Stimulated activated CD8-positive, alpha-beta memory T cell treated with anti-CD3 and anti-CD28 coated beads, Interleukin-7, amount 100 ng/mL, for 4 hours (primary cell): ENCODE results near the gene DNAH9.

Experiments used
- DNase-seq, 2 donors: peaks; one replicate each; pipeline ENCODE4 v3.0.0-alpha.2; 2020; ENCODE audit warnings: low read depth in 2 of 2

Gene DNAH9, protein sequence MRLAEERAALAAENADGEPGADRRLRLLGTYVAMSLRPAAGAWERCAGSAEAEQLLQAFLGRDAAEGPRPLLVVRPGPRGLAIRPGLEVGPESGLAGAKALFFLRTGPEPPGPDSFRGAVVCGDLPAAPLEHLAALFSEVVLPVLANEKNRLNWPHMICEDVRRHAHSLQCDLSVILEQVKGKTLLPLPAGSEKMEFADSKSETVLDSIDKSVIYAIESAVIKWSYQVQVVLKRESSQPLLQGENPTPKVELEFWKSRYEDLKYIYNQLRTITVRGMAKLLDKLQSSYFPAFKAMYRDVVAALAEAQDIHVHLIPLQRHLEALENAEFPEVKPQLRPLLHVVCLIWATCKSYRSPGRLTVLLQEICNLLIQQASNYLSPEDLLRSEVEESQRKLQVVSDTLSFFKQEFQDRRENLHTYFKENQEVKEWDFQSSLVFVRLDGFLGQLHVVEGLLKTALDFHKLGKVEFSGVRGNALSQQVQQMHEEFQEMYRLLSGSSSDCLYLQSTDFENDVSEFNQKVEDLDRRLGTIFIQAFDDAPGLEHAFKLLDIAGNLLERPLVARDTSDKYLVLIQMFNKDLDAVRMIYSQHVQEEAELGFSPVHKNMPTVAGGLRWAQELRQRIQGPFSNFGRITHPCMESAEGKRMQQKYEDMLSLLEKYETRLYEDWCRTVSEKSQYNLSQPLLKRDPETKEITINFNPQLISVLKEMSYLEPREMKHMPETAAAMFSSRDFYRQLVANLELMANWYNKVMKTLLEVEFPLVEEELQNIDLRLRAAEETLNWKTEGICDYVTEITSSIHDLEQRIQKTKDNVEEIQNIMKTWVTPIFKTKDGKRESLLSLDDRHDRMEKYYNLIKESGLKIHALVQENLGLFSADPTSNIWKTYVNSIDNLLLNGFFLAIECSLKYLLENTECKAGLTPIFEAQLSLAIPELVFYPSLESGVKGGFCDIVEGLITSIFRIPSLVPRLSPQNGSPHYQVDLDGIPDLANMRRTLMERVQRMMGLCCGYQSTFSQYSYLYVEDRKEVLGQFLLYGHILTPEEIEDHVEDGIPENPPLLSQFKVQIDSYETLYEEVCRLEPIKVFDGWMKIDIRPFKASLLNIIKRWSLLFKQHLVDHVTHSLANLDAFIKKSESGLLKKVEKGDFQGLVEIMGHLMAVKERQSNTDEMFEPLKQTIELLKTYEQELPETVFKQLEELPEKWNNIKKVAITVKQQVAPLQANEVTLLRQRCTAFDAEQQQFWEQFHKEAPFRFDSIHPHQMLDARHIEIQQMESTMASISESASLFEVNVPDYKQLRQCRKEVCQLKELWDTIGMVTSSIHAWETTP (N-terminal part only)

DNA sequence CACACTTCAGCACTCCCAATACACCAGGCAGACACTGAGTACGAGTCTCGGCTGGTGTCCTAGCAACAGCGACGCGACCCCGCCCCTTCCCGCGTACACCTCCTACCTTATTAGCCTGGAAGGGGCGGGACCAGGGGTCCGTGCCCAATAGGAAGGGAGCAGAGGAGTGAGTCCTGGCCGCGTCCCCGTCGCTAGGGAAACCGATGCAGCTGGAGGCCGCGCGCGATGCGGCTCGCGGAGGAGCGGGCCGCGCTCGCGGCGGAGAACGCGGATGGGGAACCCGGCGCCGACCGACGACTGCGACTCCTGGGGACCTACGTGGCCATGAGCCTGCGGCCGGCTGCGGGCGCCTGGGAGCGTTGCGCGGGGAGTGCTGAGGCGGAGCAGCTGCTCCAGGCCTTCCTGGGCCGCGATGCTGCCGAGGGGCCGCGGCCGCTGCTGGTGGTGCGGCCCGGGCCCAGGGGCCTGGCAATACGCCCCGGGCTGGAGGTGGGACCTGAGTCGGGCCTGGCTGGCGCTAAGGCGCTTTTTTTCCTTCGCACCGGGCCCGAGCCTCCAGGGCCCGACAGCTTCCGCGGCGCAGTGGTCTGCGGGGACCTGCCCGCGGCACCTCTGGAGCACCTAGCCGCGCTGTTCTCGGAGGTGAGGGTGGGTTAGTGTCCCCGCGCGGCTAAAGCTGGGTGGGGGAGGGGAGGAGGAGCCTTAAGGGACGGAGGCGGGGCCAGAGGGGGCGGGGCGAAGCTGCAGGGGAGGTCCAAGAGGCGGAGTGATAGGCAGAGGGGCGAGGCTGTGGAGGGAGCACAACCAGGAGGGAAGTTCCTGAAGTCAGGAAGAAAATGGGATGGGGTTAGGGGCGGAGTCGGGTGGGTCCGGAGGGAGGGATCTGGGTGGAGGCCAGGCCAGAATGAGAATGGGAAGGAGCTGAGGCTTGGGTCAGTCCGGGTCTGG, at the start of gene DNAH9:
TSS of gene DNAH9 (plus strand) at position 197 of the 948 bp plus-strand sequence. CDS start at position 226, 29 bp downstream.
- DNase-seq, result no peak

DNA sequence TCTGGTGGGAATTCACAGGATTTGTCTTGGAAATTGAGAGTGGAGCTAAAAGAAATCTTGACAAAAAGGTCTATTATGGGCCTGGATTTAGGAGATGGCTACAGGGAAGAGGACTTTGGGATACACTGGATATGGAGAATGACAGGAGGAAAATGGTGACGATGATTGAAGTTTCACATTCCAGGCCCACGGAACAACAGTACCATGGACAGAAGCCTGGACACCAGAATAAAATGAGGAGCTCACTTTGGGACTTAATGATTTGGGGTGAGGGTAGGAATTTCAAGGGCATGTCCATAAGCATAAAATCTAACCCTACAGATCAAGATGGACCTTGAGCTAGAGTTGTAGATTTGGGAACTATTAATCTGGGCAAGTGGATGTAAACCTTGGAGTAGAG, 47.8 kb upstream of the DNAH9 start:
- no peak for DNase-seq

DNA sequence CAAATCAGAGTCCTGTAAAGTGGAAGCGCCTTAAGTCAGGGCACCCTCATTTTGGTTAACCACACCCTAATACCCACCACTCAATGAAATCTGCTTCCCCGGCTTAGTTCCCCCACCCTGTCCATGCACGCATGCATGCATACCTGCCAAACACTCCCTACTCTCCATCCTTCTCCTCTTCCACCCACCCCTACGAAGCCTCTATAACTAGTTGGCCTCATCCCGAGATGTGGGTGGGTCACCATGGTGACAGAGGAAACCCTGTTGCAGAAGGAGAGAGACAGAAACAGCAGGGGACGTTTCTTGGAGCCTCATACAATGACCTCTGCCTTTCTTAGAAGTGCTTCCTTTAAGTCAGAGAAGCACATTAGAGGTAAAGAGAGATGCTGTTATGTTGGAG, 46.8 kb upstream of the DNAH9 start:
- no peak for DNase-seq

DNA sequence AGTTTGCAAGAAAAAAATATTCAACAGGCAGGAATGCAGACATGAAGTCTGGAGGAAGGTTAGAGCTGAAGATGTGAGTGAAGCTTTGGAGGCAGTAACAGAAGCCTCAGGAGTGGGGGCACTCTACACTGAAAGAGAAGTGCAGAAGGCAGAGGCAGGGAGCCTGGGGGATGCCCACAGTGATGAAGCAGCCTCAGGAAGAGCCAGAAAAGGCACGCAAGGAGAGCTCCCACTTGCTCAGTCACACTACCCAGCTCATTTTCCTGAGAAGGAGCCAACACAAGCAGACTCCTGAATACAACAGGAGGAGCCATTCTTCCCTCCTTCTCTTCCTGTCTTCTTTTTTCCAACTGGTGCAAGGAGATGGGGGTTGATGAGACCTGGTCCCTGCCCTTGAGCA, 45.1 kb upstream of the DNAH9 start:
- DNase-seq, result no peak

DNA sequence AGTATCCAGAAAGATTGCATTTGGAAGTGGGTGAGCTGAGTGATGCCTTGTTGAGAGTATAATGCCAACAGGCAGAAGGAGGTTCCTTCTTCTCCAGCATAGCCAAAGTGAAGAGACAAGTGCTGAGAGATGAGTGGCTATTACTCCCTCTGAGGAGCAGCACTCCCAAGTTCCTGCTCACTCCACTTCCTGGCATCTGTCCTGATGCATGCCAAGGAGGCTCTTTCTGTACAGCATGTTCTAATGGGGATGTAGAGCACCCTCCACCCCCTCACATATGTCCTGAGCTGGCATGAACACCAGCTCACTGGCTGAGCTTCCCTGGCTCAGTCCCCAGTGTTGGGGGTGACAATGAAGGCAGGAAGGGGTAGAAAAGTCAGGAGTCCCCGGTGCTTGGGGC, 44.2 kb upstream of the DNAH9 start:
- DNase-seq, result no peak

DNA sequence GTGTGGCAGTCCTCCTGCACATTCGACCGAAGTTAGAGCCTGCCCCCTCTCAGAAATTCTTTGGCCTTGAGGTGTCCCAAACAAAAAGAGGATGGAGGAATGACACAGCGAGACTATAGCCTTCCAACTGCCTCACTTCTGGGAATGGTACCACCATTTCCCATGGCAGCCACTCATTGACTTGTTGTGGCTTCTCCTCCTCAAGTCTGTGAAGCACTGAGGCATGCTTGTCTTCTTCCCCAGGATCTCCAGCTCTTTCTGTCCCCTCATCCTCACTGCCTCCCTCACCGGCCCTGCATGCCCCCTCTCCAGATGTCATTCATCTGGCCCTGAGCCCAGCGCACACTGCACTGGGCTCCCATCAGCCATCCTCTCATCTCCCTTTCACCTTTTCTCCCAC, 43.7 kb upstream of the DNAH9 start:
- DNase-seq, result no peak

DNA sequence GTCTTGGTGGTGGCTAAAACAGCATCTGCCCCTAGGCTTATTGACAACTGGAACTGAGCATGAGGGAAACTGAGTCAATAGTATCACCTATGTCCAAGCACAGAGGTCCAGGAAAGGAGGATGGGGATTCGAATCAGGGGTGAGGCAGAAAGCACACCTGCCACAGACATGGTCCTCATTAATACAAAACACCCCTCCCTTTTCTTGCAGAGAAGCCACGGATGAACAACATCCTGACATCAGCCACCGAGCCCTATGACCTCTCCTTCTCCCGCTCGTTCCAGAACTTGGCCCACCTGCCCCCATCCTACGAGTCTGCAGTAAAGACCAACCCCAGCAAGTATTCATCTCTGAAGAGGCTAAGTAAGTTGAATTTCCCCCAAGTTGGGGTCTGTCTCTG, 42.7 kb upstream of the DNAH9 start:
- DNase-seq, result no peak

DNA sequence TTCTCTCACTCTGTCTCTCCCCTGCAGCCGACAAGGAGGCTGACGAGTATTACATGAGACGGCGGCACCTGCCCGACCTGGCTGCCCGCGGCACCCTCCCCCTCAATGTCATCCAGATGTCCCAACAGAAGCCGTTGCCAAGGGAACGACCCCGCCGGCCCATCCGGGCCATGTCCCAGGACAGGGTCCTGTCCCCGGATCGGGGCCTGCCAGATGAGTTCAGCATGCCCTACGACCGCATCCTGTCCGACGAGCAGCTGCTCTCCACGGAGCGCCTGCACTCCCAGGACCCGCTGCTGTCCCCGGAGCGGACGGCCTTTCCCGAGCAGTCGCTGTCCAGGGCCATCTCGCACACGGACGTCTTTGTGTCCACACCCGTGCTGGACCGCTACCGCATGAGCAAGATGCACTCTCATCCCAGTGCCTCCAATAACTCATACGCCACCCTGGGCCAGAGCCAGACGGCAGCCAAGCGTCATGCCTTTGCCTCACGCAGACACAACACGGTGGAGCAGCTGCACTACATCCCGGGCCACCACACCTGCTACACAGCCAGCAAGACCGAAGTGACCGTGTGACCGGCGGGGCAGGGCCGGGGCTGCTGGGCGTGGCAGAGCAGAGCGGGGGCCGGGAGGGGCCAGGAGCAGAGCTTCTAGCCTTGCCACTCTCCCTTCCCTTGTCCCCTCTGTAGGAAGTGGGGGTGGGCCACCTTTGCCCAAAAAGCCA, 40.4 kb upstream of the DNAH9 start:
- DNase-seq, result no peak

DNA sequence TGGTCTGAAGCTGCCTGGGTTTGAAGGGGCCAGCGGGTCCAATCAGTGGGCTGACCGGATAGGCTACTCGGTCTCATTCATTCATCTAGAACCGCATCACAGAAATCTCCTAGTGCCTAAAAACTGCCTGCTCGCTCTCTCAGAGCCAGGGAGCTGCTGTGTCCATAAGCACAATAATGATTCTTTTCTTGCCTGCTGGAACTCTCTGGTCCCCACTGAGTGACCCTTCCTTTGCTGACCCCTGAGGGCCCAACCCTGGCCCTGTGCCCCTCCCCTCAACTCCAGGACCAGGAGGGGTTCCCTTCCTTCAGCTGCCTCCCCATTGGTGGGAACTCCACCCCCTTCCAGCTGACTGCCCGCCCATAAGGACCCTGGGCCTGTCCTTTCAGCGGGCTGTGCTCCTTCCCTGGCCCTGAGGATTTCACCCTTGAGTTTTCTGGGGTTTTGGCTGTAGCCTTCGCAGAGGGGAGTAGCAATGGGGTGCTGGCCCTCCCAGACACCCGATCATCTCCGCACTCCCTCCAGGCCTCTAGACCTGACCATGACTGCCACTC, 39.5 kb upstream of the DNAH9 start:
- DNase-seq, result no peak

DNA sequence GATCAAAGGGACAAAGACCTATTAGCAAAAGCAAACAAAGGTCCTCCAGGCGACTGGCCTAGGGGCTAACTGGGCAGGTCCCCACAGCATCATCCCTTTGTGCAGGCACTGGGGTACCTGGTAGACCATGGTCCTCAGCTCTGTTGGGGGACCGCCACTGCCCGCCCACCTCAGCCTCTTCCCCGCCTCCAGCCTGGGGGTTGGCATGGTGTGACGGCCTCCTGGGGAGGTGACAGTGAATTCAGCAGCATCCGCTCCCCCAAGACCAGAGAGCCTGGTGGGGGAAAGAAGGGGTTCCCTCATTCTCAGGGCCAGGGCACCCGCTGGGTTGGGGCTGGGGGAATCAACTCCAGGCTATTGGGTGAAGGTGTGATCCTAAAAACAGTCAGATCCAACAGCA, 38.7 kb upstream of the DNAH9 start:
- DNase-seq, result no peak

DNA sequence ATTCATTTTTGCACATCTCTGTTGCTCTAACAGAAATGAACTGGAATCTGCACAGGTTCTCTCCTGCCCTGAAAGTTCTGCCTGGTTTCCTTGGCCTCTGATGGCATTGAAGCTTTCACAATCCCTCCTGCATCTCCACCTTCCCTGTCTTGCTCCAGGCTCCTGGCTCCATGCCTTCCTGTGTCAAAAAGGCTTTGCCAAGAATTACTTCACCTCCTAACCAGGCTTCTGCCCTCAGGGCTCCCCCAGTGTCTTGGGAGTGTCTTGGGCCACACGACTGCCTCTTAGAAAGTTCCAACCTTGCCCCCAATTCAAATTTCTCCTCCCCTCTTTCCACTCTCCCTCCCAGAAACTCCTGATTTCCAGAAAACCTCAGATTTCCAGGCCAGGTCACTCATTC, 37.0 kb upstream of the DNAH9 start:
- DNase-seq, result no peak

DNA sequence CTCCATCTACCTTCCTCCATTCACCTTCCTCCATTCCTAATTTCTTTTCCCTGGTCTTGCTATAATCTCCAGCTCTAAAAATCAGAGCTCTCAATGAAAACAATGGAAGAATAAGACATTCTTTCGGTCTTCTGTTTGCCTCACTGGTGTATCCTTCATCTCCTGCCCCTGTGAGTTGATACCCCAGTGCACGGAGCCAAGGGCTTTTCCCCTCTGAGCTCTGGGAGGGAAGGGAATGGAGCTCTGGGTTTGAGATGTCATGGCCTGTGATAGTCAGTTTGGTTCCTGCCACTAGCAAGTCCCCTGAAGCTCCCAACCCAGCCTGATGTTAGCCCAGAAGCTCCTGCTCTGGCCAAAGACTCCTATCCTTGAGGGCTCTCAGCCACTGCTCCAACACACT, 36.6 kb upstream of the DNAH9 start:
- no peak for DNase-seq

DNA sequence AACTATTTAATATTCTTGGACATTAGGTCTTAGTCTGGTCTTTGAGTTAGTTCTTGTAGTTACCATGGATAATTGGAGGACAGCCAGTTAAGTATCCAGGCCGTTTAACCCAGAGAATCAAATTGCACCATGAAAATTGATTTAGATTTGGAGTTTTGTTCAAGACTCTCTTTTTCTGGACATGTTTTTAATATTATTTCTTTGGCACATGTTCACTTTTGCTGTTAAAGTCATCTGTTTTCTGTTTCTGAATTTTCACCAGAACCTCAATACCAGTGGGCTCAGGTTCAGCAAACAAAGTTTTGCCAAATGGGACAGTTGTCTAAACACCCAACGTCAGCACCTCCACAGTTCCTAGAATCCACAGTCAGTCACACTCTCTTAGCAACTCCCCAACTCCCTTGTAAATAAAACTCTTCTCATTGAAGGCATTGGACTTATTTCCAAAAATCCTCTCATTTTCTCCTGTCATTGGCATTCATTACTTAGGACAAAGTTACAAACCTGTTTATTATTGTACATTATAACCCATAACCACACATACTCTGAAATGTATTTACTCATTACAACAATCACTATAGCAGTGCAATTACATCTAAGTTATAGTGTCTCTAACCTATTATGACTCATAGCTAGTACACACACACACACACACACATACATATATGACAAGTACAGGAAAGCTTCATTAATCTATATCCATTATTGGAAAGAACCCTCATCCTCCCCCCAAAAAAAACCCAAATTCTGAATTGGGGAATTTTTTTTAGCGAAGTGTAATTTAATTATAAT, 33.5 kb upstream of the DNAH9 start:
- no peak for DNase-seq

DNA sequence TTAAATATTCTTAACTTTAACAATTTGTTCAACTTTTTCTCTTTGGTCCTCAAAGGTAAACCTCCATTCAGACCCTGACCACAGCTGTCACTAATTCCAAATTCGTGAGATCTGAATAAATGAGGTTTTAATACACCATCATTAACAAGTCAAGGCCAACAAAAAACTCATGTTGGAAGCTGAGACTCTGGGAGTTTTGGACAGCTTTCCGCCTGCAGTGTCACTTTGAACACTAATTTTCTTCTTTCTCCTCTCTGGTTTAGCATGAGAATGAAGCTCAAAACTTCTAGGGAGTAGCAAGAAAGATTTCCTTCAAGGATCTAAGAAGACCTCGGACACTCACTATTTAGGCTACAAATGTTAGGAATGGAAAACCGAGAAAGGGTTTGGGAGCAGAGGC, 32.7 kb upstream of the DNAH9 start:
- no peak for DNase-seq

DNA sequence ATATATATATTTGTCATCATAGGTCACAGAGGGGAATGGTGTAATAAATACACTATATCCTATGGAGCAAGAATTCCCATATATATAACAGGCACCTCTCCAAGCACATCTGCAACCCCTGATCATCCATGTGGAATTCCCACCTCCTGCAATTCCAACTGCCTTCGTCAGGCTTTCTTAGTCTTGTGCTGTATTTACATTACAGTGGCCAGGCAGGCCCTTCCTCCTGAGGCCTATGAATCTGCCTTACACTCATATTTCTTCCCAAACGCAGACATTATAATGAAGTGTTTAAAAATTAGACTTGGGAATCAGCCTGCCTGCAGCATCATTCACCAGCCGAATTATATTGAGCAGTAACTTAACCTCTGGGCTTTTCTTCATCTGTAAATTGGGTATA, 19.3 kb upstream of the DNAH9 start:
- DNase-seq, result no peak

DNA sequence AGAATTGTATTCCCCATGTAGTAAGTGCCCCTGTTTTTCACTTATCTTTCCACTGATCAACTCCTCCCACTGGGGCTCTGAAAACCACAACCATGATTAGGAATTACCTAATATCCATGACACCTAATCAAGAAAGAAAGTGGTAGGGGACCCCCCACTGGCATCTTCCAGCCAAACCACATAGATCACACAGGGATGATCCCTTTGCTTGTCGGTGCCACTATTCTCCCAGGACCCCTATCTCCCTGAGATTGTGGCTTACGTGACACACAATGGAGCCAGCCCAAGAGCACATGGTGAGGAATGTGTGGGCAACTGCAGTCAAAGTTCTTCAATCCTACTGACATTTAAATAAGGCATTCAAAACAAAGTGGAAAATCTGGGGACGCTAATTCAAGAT, 17.6 kb upstream of the DNAH9 start:
- DNase-seq, result no peak

DNA sequence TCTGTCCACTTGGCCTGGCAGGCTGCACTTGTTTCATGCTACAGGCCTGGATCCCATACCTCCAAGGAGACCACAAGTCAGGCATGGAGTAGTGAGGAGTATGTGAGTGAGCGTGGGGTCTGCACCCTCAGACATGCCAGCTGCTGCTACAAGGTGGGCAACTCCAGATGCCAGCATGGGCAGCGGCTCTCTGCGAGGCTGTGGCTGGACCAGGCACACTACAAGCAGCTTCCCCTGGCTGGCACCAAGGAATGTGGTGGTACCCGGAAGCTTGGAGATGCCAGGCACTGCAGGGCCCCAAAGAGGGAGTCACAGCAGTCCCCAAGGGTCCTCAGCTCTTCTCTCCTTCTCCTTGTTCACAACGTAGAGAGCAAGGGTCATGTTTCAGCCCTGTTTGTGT, 16.1 kb upstream of the DNAH9 start:
- DNase-seq, result no peak

DNA sequence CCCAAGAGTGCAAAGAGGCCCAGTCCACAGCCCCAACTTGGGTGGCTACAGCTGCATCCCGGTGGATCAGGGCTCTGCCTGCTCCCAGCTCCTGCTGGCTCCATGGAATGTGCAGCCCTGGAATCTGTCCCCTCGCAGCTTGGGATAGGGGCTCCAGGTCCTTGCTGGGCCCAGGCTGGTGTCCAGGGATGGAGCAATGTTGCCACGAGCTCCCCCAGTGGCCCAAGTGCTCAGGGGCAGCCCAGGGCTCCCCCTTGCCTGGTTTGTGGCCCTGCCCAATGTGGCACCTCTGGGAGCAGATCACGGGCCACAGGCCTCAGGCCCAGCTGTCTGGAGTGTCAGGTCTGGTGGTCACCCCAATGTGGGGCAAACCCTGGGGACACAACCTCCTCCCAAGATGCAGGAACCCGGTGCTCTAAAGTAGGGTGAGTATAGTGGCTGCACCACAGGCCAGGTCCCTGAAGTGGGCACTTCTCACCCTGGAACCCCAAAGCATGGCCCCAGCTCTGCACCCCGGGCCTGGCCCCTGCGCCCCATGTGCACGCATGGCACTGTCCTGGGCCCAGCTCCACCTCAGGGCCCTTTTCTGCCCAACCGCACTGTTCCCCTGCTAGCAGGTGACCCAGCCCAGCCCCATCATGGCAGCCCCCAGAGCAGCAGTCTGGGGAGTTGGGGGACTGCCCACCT, 14.8 kb upstream of the DNAH9 start:
- no peak for DNase-seq

DNA sequence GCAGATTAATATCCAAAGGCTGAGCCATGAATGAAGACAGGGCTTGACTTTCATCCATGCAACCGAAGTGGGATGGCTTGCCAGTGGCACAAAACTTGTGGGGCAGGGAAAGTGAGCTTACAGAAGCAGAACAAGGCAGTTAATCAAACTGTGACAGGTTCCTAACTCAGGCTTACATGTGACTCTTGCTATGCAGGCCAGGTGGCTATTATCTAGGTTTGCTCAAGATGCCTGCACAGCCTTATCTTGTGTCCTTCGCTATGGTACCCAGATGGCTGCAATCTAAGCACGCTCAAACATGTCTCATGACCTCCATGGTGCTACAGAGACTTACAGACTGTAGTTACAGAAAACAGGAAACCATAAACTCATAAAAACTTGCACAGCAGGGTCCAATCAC, 8.6 kb upstream of the DNAH9 start:
- DNase-seq, result no peak
